HCT116 (cell line): ENCODE data around the gene TXNDC11.

ENCODE experiments used
- EZH2 ChIP-seq: fragments of 200-600 bp; sonication (generic); IDR thresholded peaks from 2 replicates; pipeline ENCODE4 v1.6.1; 2017; ENCODE audit warnings: antibody characterized with exemption, mixed run types
- EZH2phosphoT487 ChIP-seq: fragments of 200-600 bp; IDR thresholded peaks from 2 replicates; pipeline ENCODE4 v1.6.1; 2018; ENCODE audit warnings: antibody characterized with exemption, borderline replicate concordance
- JUND ChIP-seq: IDR thresholded peaks from 2 replicates; pipeline ENCODE4 v1.6.1; 2012
- POLR2A ChIP-seq: IDR thresholded peaks from 2 replicates; pipeline ENCODE4 v1.7.0; 2011; ENCODE audit warnings: borderline replicate concordance; ENCODE audit not compliant: insufficient read depth, insufficient read length; ENCODE audit errors: extremely low read depth
- POLR2AphosphoS5 ChIP-seq: IDR thresholded peaks from 2 replicates; pipeline ENCODE4 v1.6.1; 2011; ENCODE audit warnings: mild to moderate bottlenecking, low read depth, low read length, moderate library complexity
- REST ChIP-seq: IDR thresholded peaks from 2 replicates; pipeline ENCODE4 v1.6.1; 2012; ENCODE audit warnings: low read depth
- SP1 ChIP-seq: IDR thresholded peaks from 2 replicates; pipeline ENCODE4 v1.6.1; 2012; ENCODE audit warnings: low read depth
- ZNF274 ChIP-seq: fragments of 200-500 bp; sonication (Bioruptor generic); IDR thresholded peaks from 2 replicates; pipeline ENCODE4 v1.6.1; 2014; ENCODE audit warnings: mild to moderate bottlenecking, low read depth, low read length, inconsistent platforms
- TF ChIP-seq, protein P1 (sequence below), 3 experiments: fragments of 200-600 bp in 1 of 3; sonication (generic) in 1 of 3; IDR thresholded peaks in 2 of 3; conservative IDR thresholded peaks in 1 of 3; 2 replicates each; pipeline ENCODE4 v1.5.1; 2012 to 2017; ENCODE audit warnings: low read depth in 2 of 3, low read length in 2 of 3, antibody characterized with exemption in 1 of 3, borderline replicate concordance in 1 of 3, control low read depth in 1 of 3, mild to moderate bottlenecking in 1 of 3, mixed read lengths in 1 of 3, mixed run types in 1 of 3, moderate library complexity in 1 of 3; ENCODE audit not compliant: insufficient read depth in 1 of 3

DNA sequence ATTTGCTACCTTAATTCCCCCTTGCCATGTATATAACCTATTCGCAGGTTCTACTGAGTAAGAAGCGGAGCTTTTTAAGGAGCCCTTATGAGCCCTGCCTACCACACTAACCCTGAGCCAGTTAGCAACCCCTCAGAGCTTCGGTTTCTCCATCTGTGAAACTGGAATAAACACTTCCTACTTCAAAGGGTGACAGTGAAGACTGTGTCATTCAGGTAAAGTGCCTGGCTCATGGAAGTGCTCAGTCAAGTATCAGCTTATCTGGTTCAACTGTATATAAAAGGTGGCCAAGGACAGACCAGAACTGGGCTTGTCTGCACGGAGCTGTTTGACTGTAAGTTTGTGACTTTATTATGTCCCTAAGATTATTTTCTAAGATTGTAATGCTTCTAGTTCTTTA is 31.0 kb downstream of the TXNDC11 start:
- TF ChIP-seq REST (no peak), SP1 (no peak), EZH2 (no peak), ZNF274 (no peak), POLR2A (no peak), POLR2AphosphoS5 (no peak), EZH2phosphoT487 (no peak), JUND (no peak)
- TF ChIP-seq, protein P1, sequence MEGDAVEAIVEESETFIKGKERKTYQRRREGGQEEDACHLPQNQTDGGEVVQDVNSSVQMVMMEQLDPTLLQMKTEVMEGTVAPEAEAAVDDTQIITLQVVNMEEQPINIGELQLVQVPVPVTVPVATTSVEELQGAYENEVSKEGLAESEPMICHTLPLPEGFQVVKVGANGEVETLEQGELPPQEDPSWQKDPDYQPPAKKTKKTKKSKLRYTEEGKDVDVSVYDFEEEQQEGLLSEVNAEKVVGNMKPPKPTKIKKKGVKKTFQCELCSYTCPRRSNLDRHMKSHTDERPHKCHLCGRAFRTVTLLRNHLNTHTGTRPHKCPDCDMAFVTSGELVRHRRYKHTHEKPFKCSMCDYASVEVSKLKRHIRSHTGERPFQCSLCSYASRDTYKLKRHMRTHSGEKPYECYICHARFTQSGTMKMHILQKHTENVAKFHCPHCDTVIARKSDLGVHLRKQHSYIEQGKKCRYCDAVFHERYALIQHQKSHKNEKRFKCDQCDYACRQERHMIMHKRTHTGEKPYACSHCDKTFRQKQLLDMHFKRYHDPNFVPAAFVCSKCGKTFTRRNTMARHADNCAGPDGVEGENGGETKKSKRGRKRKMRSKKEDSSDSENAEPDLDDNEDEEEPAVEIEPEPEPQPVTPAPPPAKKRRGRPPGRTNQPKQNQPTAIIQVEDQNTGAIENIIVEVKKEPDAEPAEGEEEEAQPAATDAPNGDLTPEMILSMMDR (IDR thresholded peaks at IDR 0.05 in 2 of 3, conservative IDR thresholded peaks at IDR 0.05 in 1 of 3; ENCODE audit: borderline replicate concordance in 1 of 3, insufficient read depth in 1 of 3, low read depth in 2 of 3, low read length in 2 of 3): no peak
